GM18505 (cell line): ENCODE results near the gene MBNL2.

Experiments
- ATAC-seq: cut with Tn5 transposase; IDR thresholded peaks from one replicate; pipeline ENCODE4 v1.9.1; 2021; ENCODE audit not compliant: unreplicated experiment
- POLR2A ChIP-seq: IDR thresholded peaks from 4 replicates; pipeline ENCODE4 v1.6.1; 2011; ENCODE audit warnings: borderline replicate concordance; ENCODE audit not compliant: insufficient read depth, insufficient read length; ENCODE audit errors: extremely low read depth

MBNL2 gene

GRCh38 chr13:97411984-97412383, 189.9 kb downstream of the MBNL2 start:
- ATAC-seq = no peak
- no peak for TF ChIP-seq POLR2A

- TF ChIP-seq POLR2A = no peak
- no peak for ATAC-seq
These were observed 191.6 kb downstream of the MBNL2 start for GRCh38 chr13:97413694-97414093.

GRCh38 chr13:97414392-97414791, 192.3 kb downstream of the MBNL2 start:
- no peak for TF ChIP-seq POLR2A
- ATAC-seq = no peak

GRCh38 chr13:97417698-97418097, 195.6 kb downstream of the MBNL2 start:
- no peak for TF ChIP-seq POLR2A
- ATAC-seq = no peak

GRCh38 chr13:97422118-97423054, 200.3 kb downstream of the MBNL2 start:
- ATAC-seq = no peak
- TF ChIP-seq POLR2A = no peak

GRCh38 chr13:97423300-97424045, 201.3 kb downstream of the MBNL2 start:
- no peak for ATAC-seq
- TF ChIP-seq POLR2A = no peak

- no peak for TF ChIP-seq POLR2A
- no peak for ATAC-seq
These were observed 203.5 kb downstream of the MBNL2 start for GRCh38 chr13:97425590-97425989.

- no peak for ATAC-seq
- no peak for TF ChIP-seq POLR2A
These were observed 204.6 kb downstream of the MBNL2 start for GRCh38 chr13:97426695-97427094.

GRCh38 chr13:97429681-97430081, 207.5 kb downstream of the MBNL2 start:
- no peak for ATAC-seq
- TF ChIP-seq POLR2A = no peak

GRCh38 chr13:97430296-97430695, 208.2 kb downstream of the MBNL2 start:
- TF ChIP-seq POLR2A = no peak
- no peak for ATAC-seq

GRCh38 chr13:97431171-97431764, 209.1 kb downstream of the MBNL2 start:
- ATAC-seq = no peak
- no peak for TF ChIP-seq POLR2A

GRCh38 chr13:97432232-97432916, 210.2 kb downstream of the MBNL2 start:
- no peak for ATAC-seq
- TF ChIP-seq POLR2A = peak; percentile 86
